H1 (cell line): ENCODE results near the gene CALHM5. TPM values are rescaled to one million over a fixed set of nuclear protein-coding genes. Genes with fewer than 3 reads are reported as not detected.

ENCODE experiments used
- TEAD4 ChIP-seq: IDR thresholded peaks from 2 replicates; pipeline ENCODE4 v1.6.1; 2012; ENCODE audit warnings: low read depth, low read length, inconsistent platforms, mixed read lengths
- polyA plus RNA-seq, 7 experiments: library from polyadenylated mRNA; depleted of rRNA in 3 of 7; stranded (reverse) in 5 of 7; unstranded in 2 of 7; fragments of >200 nt in 5 of 7; fragments of 200-250 nt in 2 of 7; gene quantifications; 1 replicate in 5 of 7; 2 replicates in 1 of 7; 4 replicates in 1 of 7; pipeline versions ENCODE4 v1.2.1 to v1.2.3, GENCODE V29; 2011 to 2013; ENCODE audit warnings: missing spikeins in 2 of 7, mixed read lengths in 2 of 7
- total RNA-seq: library from RNA; stranded (reverse); fragmentation: NEBNext Ultra II Directional; extraction: Animal tissue kit (Norgen Biotek cat#: 25700); gene quantifications from 2 replicates; pipeline ENCODE4 v1.2.1, GENCODE V29; 2021

CALHM5 gene
- total and polyA plus RNA-seq, 2 of the 8 experiments (the other 6 are each of a cell fraction or from before 2014, with no cell fraction given), result 0.05 to 0.09 TPM

- no peak for TF ChIP-seq TEAD4
Measured at GRCh38 chr6:116522896-116523295, 11.5 kb downstream of the CALHM5 start (continued).
